Coronary artery (tissue), 2 donors: ENCODE measurements around the gene OTOP2.

Experiments used
- DNase-seq: peaks from one replicate; pipeline ENCODE4 v3.0.0-alpha.2; 2017; ENCODE audit warnings: low spot score
- H3K27ac ChIP-seq, 2 donors: fragments of 200-600 bp; sonication (generic); one replicate each; pipeline ENCODE4 v1.5.1; 2016 to 2019
- H3K4me3 ChIP-seq: fragments of 200-600 bp; sonication (generic); 2 replicates; pipeline ENCODE4 v1.5.1; 2016; ENCODE audit warnings: mild to moderate bottlenecking, moderate library complexity
- TF ChIP-seq, protein P1 (sequence below): fragments of 200-600 bp; sonication (generic); IDR thresholded peaks from one replicate; pipeline ENCODE4 v1.5.1; 2019; ENCODE audit warnings: antibody characterized with exemption

Gene OTOP2

GRCh38 chr17:74930535-74931036 is 6.5 kb downstream of the OTOP2 start:
- Histone ChIP-seq H3K4me3 (no peak overlapping the region), H3K27ac (no peak overlapping the region)
- TF ChIP-seq, protein P1, sequence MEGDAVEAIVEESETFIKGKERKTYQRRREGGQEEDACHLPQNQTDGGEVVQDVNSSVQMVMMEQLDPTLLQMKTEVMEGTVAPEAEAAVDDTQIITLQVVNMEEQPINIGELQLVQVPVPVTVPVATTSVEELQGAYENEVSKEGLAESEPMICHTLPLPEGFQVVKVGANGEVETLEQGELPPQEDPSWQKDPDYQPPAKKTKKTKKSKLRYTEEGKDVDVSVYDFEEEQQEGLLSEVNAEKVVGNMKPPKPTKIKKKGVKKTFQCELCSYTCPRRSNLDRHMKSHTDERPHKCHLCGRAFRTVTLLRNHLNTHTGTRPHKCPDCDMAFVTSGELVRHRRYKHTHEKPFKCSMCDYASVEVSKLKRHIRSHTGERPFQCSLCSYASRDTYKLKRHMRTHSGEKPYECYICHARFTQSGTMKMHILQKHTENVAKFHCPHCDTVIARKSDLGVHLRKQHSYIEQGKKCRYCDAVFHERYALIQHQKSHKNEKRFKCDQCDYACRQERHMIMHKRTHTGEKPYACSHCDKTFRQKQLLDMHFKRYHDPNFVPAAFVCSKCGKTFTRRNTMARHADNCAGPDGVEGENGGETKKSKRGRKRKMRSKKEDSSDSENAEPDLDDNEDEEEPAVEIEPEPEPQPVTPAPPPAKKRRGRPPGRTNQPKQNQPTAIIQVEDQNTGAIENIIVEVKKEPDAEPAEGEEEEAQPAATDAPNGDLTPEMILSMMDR, result no peak
- DNase-seq, result no peak

- no peak overlapping the region for H3K27ac ChIP-seq
- no peak for DNase-seq
- TF ChIP-seq, protein P1, result no peak
- no peak overlapping the region for H3K4me3 ChIP-seq
These were observed 11.0 kb downstream of the OTOP2 start for GRCh38 chr17:74935048-74935447.

- Histone ChIP-seq H3K27ac (no peak within 1 kb of the TSS), H3K4me3 (peak within 1 kb of the TSS; percentile 10)
- DNase-seq, result no peak
- TF ChIP-seq, protein P1, result no peak
These were observed 11.8 kb downstream of the OTOP2 start, which contains the start of gene OTOP3 for GRCh38 chr17:74935585-74936469. OTOP3 (plus strand) TSS chr17:74935898; CDS start chr17:74935922, 24 bp downstream.

DNA sequence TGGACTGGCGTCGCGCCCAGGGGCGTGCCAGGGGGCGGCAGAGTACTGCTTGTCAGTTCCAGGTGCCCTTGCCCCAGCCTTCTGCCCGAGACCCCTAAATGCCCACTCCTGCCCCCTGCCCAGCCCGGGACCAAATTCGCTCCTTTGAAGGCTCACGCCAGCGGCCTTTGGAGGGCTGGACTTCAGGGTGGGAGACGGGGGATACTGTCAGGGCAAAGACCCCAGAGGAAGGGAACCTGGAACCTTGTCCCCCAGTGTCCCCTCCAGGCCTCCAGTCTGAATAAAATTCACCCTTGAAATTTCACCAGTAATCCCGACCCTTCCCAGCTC is 12.4 kb downstream of the OTOP2 start:
- DNase-seq, result no peak
- Histone ChIP-seq H3K27ac (no peak overlapping the region), H3K4me3 (peak overlapping the region; percentile 10)
- TF ChIP-seq, protein P1, result no peak

- no peak overlapping the region for H3K4me3 ChIP-seq
- no peak overlapping the region for H3K27ac ChIP-seq
- no peak for DNase-seq
- TF ChIP-seq, protein P1, result no peak
These were observed 13.3 kb downstream of the OTOP2 start for GRCh38 chr17:74937064-74938051.

GRCh38 chr17:74938194-74938950 is 14.3 kb downstream of the OTOP2 start:
- DNase-seq, result no peak
- H3K4me3 ChIP-seq, result no peak overlapping the region

More at GRCh38 chr17:74938194-74938950, 14.3 kb downstream of the OTOP2 start:
- no peak overlapping the region for H3K27ac ChIP-seq
- TF ChIP-seq, protein P1, result no peak
